ENCODE data around the gene ALPG.
"Not testable (repeated sequence)": the region's sequence is repeated elsewhere in the genome, so short reads cannot be mapped to it uniquely, and the experiment has no call there.

ALPG gene

GRCh38 chr2:232406556-232407310 is at the start of gene ALPG:
ALPG (plus strand) TSS chr2:232406844; CDS start chr2:232406895, 51 bp downstream.
- no peak for DNase-seq (ENCODE audit: low read depth)
- H3K4me3 ChIP-seq (ENCODE audit: low read length), result no peak within 1 kb of the TSS
- TF ChIP-seq, protein P1, sequence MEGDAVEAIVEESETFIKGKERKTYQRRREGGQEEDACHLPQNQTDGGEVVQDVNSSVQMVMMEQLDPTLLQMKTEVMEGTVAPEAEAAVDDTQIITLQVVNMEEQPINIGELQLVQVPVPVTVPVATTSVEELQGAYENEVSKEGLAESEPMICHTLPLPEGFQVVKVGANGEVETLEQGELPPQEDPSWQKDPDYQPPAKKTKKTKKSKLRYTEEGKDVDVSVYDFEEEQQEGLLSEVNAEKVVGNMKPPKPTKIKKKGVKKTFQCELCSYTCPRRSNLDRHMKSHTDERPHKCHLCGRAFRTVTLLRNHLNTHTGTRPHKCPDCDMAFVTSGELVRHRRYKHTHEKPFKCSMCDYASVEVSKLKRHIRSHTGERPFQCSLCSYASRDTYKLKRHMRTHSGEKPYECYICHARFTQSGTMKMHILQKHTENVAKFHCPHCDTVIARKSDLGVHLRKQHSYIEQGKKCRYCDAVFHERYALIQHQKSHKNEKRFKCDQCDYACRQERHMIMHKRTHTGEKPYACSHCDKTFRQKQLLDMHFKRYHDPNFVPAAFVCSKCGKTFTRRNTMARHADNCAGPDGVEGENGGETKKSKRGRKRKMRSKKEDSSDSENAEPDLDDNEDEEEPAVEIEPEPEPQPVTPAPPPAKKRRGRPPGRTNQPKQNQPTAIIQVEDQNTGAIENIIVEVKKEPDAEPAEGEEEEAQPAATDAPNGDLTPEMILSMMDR (IDR thresholded peaks at IDR 0.05; ENCODE audit: insufficient read depth, low read depth, low read length, missing control alignments), result no peak

DNA sequence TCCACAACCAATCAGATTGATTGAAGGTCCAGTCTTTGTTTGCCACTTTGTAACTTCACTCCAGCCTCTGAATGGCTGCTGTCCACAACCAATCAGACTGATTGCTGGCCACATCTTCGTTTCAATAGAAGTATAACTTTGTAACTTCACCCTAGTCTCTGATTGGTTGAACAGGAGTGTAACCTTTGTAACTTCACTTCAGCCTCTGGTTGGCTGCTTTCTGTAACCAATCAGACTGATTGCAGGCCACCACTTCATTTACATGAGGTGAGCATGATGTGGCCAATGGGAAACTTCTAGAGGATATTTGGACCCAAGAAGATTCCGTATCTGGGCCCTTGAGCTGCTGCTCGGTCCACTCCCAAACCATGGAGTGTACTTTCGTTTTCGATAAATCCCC is 45.0 kb upstream of the ALPG start:
- TF ChIP-seq, protein P1 (IDR thresholded peaks at IDR 0.05; ENCODE audit: insufficient read depth, low read depth, low read length, missing control alignments), result no peak
- no peak for DNase-seq (ENCODE audit: low read depth)
- no peak overlapping the region for H3K4me3 ChIP-seq (ENCODE audit: low read length)

GRCh38 chr2:232362174-232362900 is 44.3 kb upstream of the ALPG start:
- H3K4me3 ChIP-seq (ENCODE audit: low read length), result no peak overlapping the region
- TF ChIP-seq, protein P1 (IDR thresholded peaks at IDR 0.05; ENCODE audit: insufficient read depth, low read depth, low read length, missing control alignments), result no peak

GRCh38 chr2:232363064-232363783 is 43.4 kb upstream of the ALPG start:
- not testable (repeated sequence) for H3K4me3 ChIP-seq (ENCODE audit: low read length); DNase-seq (ENCODE audit: low read depth)

More at GRCh38 chr2:232362174-232362900, 44.3 kb upstream of the ALPG start:
- DNase-seq (ENCODE audit: low read depth), result no peak

DNA sequence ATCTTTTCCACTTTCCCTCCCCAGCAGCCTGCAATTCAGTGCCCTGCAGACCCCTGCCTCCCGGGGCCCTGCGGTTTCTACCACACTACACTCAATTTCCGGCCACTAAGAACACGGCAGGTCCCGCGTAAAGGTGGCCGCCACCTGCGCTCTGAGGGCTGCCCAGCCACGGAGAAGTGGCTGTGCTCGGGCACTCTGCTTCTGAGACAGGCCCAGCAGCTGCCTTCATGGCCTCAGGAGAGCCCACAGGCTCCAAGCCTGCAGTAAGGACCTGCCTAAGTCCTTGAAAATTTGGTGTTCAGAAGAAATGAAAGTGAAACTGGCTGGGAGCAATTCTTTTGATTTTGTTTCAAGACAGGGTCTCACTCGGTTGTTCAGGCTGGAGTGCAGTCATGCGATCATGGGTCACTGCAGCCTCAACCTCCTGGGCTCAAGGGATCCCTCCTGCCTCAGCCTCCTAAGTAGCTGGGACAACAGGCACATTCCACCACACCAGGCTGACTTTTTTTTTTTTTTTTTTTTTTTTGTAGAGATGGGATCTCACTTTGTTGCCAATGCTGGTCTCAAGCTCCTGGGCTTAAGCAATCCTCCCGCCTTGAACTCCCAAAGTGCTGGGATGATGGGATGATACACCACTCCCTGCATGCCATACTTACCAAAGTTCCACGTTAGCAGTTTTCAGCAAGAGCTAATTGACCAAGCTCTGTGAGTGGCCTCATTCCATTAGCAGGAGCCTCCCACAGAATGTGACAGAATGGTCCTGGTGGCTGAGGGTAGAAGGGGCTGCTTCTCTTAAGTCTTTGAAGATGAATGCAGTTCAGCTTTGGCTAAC is 42.6 kb upstream of the ALPG start:
- DNase-seq (ENCODE audit: low read depth), result no peak
- TF ChIP-seq, protein P1 (IDR thresholded peaks at IDR 0.05; ENCODE audit: insufficient read depth, low read depth, low read length, missing control alignments), result no peak
- H3K4me3 ChIP-seq (ENCODE audit: low read length), result no peak overlapping the region

GRCh38 chr2:232364806-232365594 is 41.6 kb upstream of the ALPG start:
- not testable (repeated sequence) for DNase-seq (ENCODE audit: low read depth); H3K4me3 ChIP-seq (ENCODE audit: low read length)

Measured in epithelial cell of esophagus (primary cell).